ENCODE data around the gene LRRC53. TPM values are rescaled to one million over a fixed set of nuclear protein-coding genes. Genes with fewer than 3 reads are reported as not detected.

LRRC53 gene
- total and polyA plus RNA-seq, 2 donors (not counting 1 experiment from before 2014, with no cell fraction given): not detected

DNA sequence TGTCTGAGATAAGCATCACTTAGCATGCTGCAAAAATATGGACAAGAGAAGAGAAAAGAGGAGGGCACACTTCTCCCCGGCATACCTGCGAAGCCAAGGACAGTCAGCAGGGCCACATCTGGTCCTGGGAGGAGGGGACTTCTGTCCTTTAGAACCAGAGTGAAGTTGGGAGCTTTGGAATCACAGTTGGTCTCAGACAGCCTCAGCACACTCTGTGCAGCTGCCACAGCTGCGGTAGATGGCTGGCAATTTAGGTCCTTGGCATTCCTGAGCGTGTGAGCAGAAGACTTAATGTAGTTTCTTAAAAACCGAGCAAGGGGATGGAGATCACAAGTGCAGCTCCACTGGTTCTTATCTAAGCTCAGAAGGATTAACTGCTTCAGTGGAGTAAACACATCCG is 32.3 kb downstream of the LRRC53 start:
- no peaks in the 10 kb centered on the region for H3K27me3 ChIP-seq (replicated peaks in 1 of 4; ENCODE audit: control extremely low read depth in 1 of 4, control insufficient read depth in 3 of 4, insufficient read depth in 4 of 4, low read length in 3 of 4)
- H2AFZ ChIP-seq (ENCODE audit: insufficient read depth, low read depth, low read length, poor library complexity, severe bottlenecking): no peak overlapping the region
- ATAC-seq (ENCODE audit: low read depth) (no peak), DNase-seq (no peak)
- no peaks in the 10 kb centered on the region for H3K79me2 ChIP-seq (ENCODE audit: control insufficient read depth, insufficient read depth, low read length)
- WGBS (ENCODE audit: insufficient coverage): 88% methylated on average over 6 of the region's 6 CpGs
- H3K4me3 ChIP-seq (ENCODE audit: control extremely low read depth in 1 of 5, extremely low read depth in 1 of 5, insufficient read depth in 1 of 5, low read depth in 2 of 5, low read length in 4 of 5): no peak overlapping the region
- H3K9me3 ChIP-seq (ENCODE audit: control extremely low read depth in 1 of 3, control insufficient read depth in 2 of 3, insufficient read depth in 1 of 3, low read length in 2 of 3): no peaks in the 10 kb centered on the region
- intact Hi-C loops (cut with micrococcal nuclease): no loop called here
- ChIA-PET POLR2A (no interaction called here), CTCF (no interaction called here)
- no peak overlapping the region for H3K4me3 Mint-ChIP-seq
- H4K20me1 ChIP-seq (ENCODE audit: control insufficient read depth, insufficient read depth, low read length, poor library complexity, severe bottlenecking): no peaks in the 10 kb centered on the region
- peaks cover 7% of the 10 kb centered on the region for H3K27me3 Mint-ChIP-seq
- no peak overlapping the region for H3K27ac ChIP-seq (ENCODE audit: low read length in 2 of 2)
- no peak overlapping the region for H3K4me2 ChIP-seq (replicated peaks; ENCODE audit: low read depth, low read length, poor library complexity, severe bottlenecking)
- H3K9me3 Mint-ChIP-seq (ENCODE audit: insufficient read depth): no peaks in the 10 kb centered on the region
- H3K4me1 Mint-ChIP-seq: no peaks in the 10 kb centered on the region
- no peaks in the 10 kb centered on the region for H3K36me3 ChIP-seq (replicated peaks in 1 of 2; ENCODE audit: control extremely low read depth in 1 of 2, control insufficient read depth in 1 of 2, extremely low read depth in 1 of 2, insufficient read depth in 2 of 2, low read length in 1 of 2)
- H3K9ac ChIP-seq (ENCODE audit: low read length): no peak overlapping the region
- no peak overlapping the region for H3K27ac Mint-ChIP-seq
- H3K4me1 ChIP-seq (ENCODE audit: control insufficient read depth in 2 of 2, insufficient read depth in 2 of 2, low read length in 2 of 2): no peaks in the 10 kb centered on the region
- TF ChIP-seq EZH2 (IDR thresholded peaks at IDR 0.05; ENCODE audit: borderline replicate concordance, insufficient read depth, low read depth, low read length, poor library complexity, severe bottlenecking): no peak
- TF ChIP-seq, protein P1, sequence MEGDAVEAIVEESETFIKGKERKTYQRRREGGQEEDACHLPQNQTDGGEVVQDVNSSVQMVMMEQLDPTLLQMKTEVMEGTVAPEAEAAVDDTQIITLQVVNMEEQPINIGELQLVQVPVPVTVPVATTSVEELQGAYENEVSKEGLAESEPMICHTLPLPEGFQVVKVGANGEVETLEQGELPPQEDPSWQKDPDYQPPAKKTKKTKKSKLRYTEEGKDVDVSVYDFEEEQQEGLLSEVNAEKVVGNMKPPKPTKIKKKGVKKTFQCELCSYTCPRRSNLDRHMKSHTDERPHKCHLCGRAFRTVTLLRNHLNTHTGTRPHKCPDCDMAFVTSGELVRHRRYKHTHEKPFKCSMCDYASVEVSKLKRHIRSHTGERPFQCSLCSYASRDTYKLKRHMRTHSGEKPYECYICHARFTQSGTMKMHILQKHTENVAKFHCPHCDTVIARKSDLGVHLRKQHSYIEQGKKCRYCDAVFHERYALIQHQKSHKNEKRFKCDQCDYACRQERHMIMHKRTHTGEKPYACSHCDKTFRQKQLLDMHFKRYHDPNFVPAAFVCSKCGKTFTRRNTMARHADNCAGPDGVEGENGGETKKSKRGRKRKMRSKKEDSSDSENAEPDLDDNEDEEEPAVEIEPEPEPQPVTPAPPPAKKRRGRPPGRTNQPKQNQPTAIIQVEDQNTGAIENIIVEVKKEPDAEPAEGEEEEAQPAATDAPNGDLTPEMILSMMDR (IDR thresholded peaks at IDR 0.05): no peak

DNA sequence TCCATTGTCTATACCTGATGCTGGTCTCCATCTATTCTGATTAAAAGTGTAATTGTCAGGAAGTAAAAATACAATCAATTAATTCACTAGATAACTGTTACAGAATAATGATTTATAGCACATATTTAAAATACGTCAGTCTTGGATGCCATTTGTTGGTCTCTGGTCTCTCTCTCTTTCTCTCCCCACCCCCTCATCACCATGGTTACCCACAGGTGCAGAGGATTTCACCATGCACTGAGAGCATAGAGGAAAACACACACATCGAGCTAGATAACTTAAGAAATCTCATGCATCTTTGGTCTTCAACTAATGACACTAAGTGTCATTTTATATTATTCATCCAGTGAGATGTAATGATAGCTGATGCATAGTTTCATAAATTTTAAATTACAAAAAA is 33.4 kb downstream of the LRRC53 start:
- H4K20me1 ChIP-seq (ENCODE audit: control insufficient read depth, insufficient read depth, low read length, poor library complexity, severe bottlenecking): no peaks in the 10 kb centered on the region
- H3K9me3 ChIP-seq (ENCODE audit: control extremely low read depth in 1 of 3, control insufficient read depth in 2 of 3, insufficient read depth in 1 of 3, low read length in 2 of 3): no peaks in the 10 kb centered on the region
- ATAC-seq (ENCODE audit: low read depth): no peak
- ChIA-PET CTCF (no interaction called here), POLR2A (no interaction called here)
- no peak overlapping the region for H3K9ac ChIP-seq (ENCODE audit: low read length)
- H3K79me2 ChIP-seq (ENCODE audit: control insufficient read depth, insufficient read depth, low read length): no peaks in the 10 kb centered on the region
- H3K36me3 ChIP-seq (replicated peaks in 1 of 2; ENCODE audit: control extremely low read depth in 1 of 2, control insufficient read depth in 1 of 2, extremely low read depth in 1 of 2, insufficient read depth in 2 of 2, low read length in 1 of 2): no peaks in the 10 kb centered on the region
- Mint-ChIP-seq H3K4me3 (no peak overlapping the region), H3K9me3 (ENCODE audit: insufficient read depth) (no peaks in the 10 kb centered on the region), H3K27me3 (peaks cover 4% of the 10 kb centered on the region), H3K4me1 (no peaks in the 10 kb centered on the region), H3K27ac (no peak overlapping the region)
- H3K27me3 ChIP-seq (replicated peaks in 1 of 4; ENCODE audit: control extremely low read depth in 1 of 4, control insufficient read depth in 3 of 4, insufficient read depth in 4 of 4, low read length in 3 of 4): no peaks in the 10 kb centered on the region
- TF ChIP-seq, protein P1 (IDR thresholded peaks at IDR 0.05): no peak
- no peak for TF ChIP-seq EZH2 (IDR thresholded peaks at IDR 0.05; ENCODE audit: borderline replicate concordance, insufficient read depth, low read depth, low read length, poor library complexity, severe bottlenecking)
- intact Hi-C loops (cut with micrococcal nuclease): no loop called here
- 100% methylated on average over 1 of the region's 2 CpGs for WGBS (ENCODE audit: insufficient coverage)
- H3K4me2 ChIP-seq (replicated peaks; ENCODE audit: low read depth, low read length, poor library complexity, severe bottlenecking): no peak overlapping the region
- H3K4me3 ChIP-seq (ENCODE audit: control extremely low read depth in 1 of 5, extremely low read depth in 1 of 5, insufficient read depth in 1 of 5, low read depth in 2 of 5, low read length in 4 of 5): no peak overlapping the region
- no peaks in the 10 kb centered on the region for H3K4me1 ChIP-seq (ENCODE audit: control insufficient read depth in 2 of 2, insufficient read depth in 2 of 2, low read length in 2 of 2)
- H2AFZ ChIP-seq (ENCODE audit: insufficient read depth, low read depth, low read length, poor library complexity, severe bottlenecking): no peak overlapping the region
- no peak for DNase-seq
- H3K27ac ChIP-seq (ENCODE audit: low read length in 2 of 2): no peak overlapping the region
